A549 (cell line): ENCODE results near the gene HSCB. TPM values are rescaled to one million over a fixed set of nuclear protein-coding genes. Genes with fewer than 3 reads are reported as not detected.

ENCODE experiments used
- ATAC-seq, 2 experiments: fragments of 200-7000 bp in 1 of 2; fragments of >200 bp in 1 of 2; cut with Nextera tagmentation in 1 of 2; cut with Tn5 transposase in 1 of 2; 3 replicates each; pipeline versions ENCODE4 v1.8.0 to v1.9.1; 2018 to 2020; ENCODE audit warnings: mild to moderate bottlenecking in 1 of 2, moderate library complexity in 1 of 2
- CTCF ChIA-PET: fragments of 300-600 bp; sonication (Branson Sonifier 250); formaldehyde crosslinking; extraction: SDS; loops from one replicate; lab custom pipeline; 2021; ENCODE audit warnings: antibody characterized with exemption, inconsistent platforms; lab: Yijun Ruan, JAX
- POLR2A ChIA-PET: fragments of 350-600 bp; formaldehyde crosslinking; extraction: SDS; loops from one replicate; lab custom pipeline; 2021; ENCODE audit warnings: antibody characterized with exemption, inconsistent platforms; lab: Yijun Ruan, JAX
- DNase-seq, 2 experiments: peaks; one replicate each; pipeline versions ENCODE4 v3.0.0 to v3.0.0-alpha.2; 2011 to 2016; ENCODE audit warnings: low read depth in 1 of 2, low spot score in 1 of 2
- FAIRE-seq: peaks from 2 replicates; lab custom pipeline; 2011; peaks lifted over from hg19 to GRCh38; lab: Jason Lieb, UNC
- H3K27ac ChIP-seq, 2 experiments: fragments of >200 bp; sonication (Bioruptor Twin); formaldehyde crosslinking; 3 replicates each; pipeline ENCODE4 v1.5.1; 2016 to 2017
- H3K4me1 ChIP-seq: fragments of >200 bp; sonication (Bioruptor Twin); formaldehyde crosslinking; 3 replicates; pipeline ENCODE4 v1.6.1; 2016
- H3K4me2 ChIP-seq: fragments of >200 bp; sonication (Bioruptor Twin); formaldehyde crosslinking; 3 replicates; pipeline ENCODE4 v1.6.1; 2016
- H3K4me3 ChIP-seq: fragments of >200 bp; sonication (Bioruptor Twin); formaldehyde crosslinking; 3 replicates; pipeline ENCODE4 v1.5.1; 2016
- H3K9me3 ChIP-seq: fragments of >200 bp; sonication (Bioruptor Twin); formaldehyde crosslinking; 3 replicates; pipeline ENCODE4 v1.6.1; 2016
- E2F6 ChIP-seq: IDR thresholded peaks from 2 replicates; pipeline ENCODE4 v1.6.1; 2012; ENCODE audit warnings: low read depth, borderline replicate concordance
- EHF ChIP-seq: fragments of 250-450 bp; sonication (Bioruptor Pico); IDR thresholded peaks from 2 replicates; pipeline ENCODE4 v1.5.0; 2020; ENCODE audit warnings: mild to moderate bottlenecking
- EHMT2 ChIP-seq: fragments of 200-600 bp; sonication (generic); IDR thresholded peaks from 2 replicates; pipeline ENCODE4 v1.6.1; 2016; ENCODE audit warnings: antibody characterized with exemption, low read depth, mild to moderate bottlenecking, moderate library complexity
- EP300 ChIP-seq, 2 experiments: fragments of >200 bp; sonication (Bioruptor Twin); formaldehyde crosslinking; IDR thresholded peaks; 2 replicates in 1 of 2; 3 replicates in 1 of 2; pipeline ENCODE4 v1.6.1; 2016 to 2017
- ESRRA ChIP-seq: fragments of 150-350 bp; IDR thresholded peaks from 2 replicates; pipeline ENCODE4 v1.6.1; 2014; ENCODE audit warnings: mild to moderate bottlenecking, low read length, borderline replicate concordance
- FOSB ChIP-seq: fragments of 250-450 bp; sonication (Bioruptor Pico); IDR thresholded peaks from 2 replicates; pipeline ENCODE4 v1.5.0; 2020; ENCODE audit warnings: mild to moderate bottlenecking, moderate library complexity
- HEYL ChIP-seq: fragments of 250-450 bp; sonication (Bioruptor Pico); IDR thresholded peaks from 2 replicates; pipeline ENCODE4 v1.8.0; 2021; ENCODE audit warnings: mild to moderate bottlenecking, moderate library complexity
- HOXA7 ChIP-seq: fragments of 250-450 bp; sonication (Bioruptor Pico); IDR thresholded peaks from 2 replicates; pipeline ENCODE4 v1.5.0; 2020; ENCODE audit warnings: mild to moderate bottlenecking, moderate library complexity
- MAZ ChIP-seq: fragments of 150-350 bp; IDR thresholded peaks from 2 replicates; pipeline ENCODE4 v1.6.1; 2014; ENCODE audit warnings: antibody characterized with exemption, low read depth, low read length, borderline replicate concordance
- PBX3 ChIP-seq: IDR thresholded peaks from 2 replicates; pipeline ENCODE4 v1.6.1; 2012
- PHF8 ChIP-seq: fragments of 200-600 bp; sonication (generic); IDR thresholded peaks from 2 replicates; pipeline ENCODE4 v1.6.1; 2016; ENCODE audit warnings: low read depth, mild to moderate bottlenecking, antibody characterized with exemption, moderate library complexity, borderline replicate concordance
- POLR2AphosphoS2 ChIP-seq: conservative IDR thresholded peaks from 2 replicates; pipeline ENCODE4 v1.6.1; 2012; ENCODE audit warnings: low read length, improper control_type of control experiment, inconsistent platforms
- RAD21 ChIP-seq, 2 experiments: fragments of >200 bp in 1 of 2; sonication (Bioruptor Twin) in 1 of 2; formaldehyde crosslinking in 1 of 2; IDR thresholded peaks in 1 of 2; conservative IDR thresholded peaks in 1 of 2; 2 replicates in 1 of 2; 3 replicates in 1 of 2; pipeline ENCODE4 v1.6.1; 2012 to 2018; ENCODE audit warnings: inconsistent platforms in 1 of 2
- REST ChIP-seq: fragments of 200-600 bp; sonication (generic); IDR thresholded peaks from 2 replicates; pipeline ENCODE4 v1.6.1; 2016; ENCODE audit warnings: antibody characterized with exemption, mild to moderate bottlenecking, moderate library complexity
- RFX5 ChIP-seq: fragments of 450-650 bp; IDR thresholded peaks from 2 replicates; pipeline ENCODE4 v1.7.1; 2014; ENCODE audit warnings: antibody characterized with exemption, mild to moderate bottlenecking, moderate library complexity
- SMC3 ChIP-seq: fragments of >200 bp; sonication (Bioruptor Twin); formaldehyde crosslinking; IDR thresholded peaks from 3 replicates; pipeline ENCODE4 v1.6.1; 2018; ENCODE audit warnings: inconsistent platforms
- ZNF302 ChIP-seq: fragments of 250-450 bp; sonication (Bioruptor Pico); IDR thresholded peaks from 2 replicates; pipeline ENCODE4 v1.9.0; 2021; ENCODE audit warnings: inconsistent platforms, mild to moderate bottlenecking, moderate library complexity
- WGBS: methylation state at CpG from one replicate; pipeline ENCODE4 v1.1.6; 2017; ENCODE audit errors: missing lambda C conversion rate; 5-methylcytosine and 5-hydroxymethylcytosine counted together
- polyA plus RNA-seq, 4 experiments: library from polyadenylated mRNA; depleted of rRNA in 3 of 4; stranded (reverse); fragments of >200 nt; fragmentation: RNase III in 1 of 4; extraction: RNeasy Plus Mini Kit Qiagen cat#74134 plus additional on column Dnase treatment in 1 of 4; gene quantifications; 2 replicates in 3 of 4; 3 replicates in 1 of 4; pipeline ENCODE4 v1.2.3, GENCODE V29; 2011 to 2017

Gene HSCB
- polyA plus RNA-seq, 2 of the 4 experiments (the other 2 are of a cell fraction), result 17.2 to 22.4 TPM

GRCh38 chr22:28793976-28794584 lies 52.2 kb downstream of the HSCB start:
- ATAC-seq, result no peak
- no peaks in the 10 kb centered on the region for H3K9me3 ChIP-seq
- no peak for FAIRE-seq
- DNase-seq, result no peak
- ChIA-PET POLR2A (interaction anchor here (0.9 kb wide), 1 partner anchor 8 kb away, joined by 3 read pairs; no protein-coding TSS in a partner anchor), CTCF (interaction anchor here (0.9 to 1.0 kb wide), 2 partner anchors 8 to 11 kb away, joined by 4 to 5 read pairs; no protein-coding TSS in a partner anchor)
- 89% methylated on average over 4 of the region's 4 CpGs for WGBS
- no peak overlapping the region for H3K4me2 ChIP-seq
- TF ChIP-seq POLR2AphosphoS2 (0 out of 2 replicates have a peak, but pooled peaks have one; percentile 34), MAZ (no peak)
- no peak overlapping the region for H3K4me3 ChIP-seq
- H3K27ac ChIP-seq, result no peak overlapping the region
- H3K4me1 ChIP-seq, result peaks cover 33% of the 10 kb centered on the region; the same call in 2 of the 3 replicates

- Histone ChIP-seq H3K27ac (no peak overlapping the region), H3K9me3 (no peaks in the 10 kb centered on the region), H3K4me1 (peaks cover 33% of the 10 kb centered on the region; the same call in 2 of the 3 replicates), H3K4me3 (no peak overlapping the region)
- TF ChIP-seq HEYL (no peak), EP300 (IDR thresholded peaks at IDR 0.05) (no peak), EHF (CRISPR knock-in tag) (no peak), HOXA7 (CRISPR knock-in tag) (no peak), RAD21 (conservative IDR thresholded peaks at IDR 0.05 in 1 of 2, IDR thresholded peaks at IDR 0.05 in 1 of 2) (no peak), ESRRA (no peak), PHF8 (no peak), PBX3 (no peak), REST (no peak), MAZ (no peak)
- TF ChIP-seq, all 56 proteins: peak for 0
- no peak for ATAC-seq
- CTCF ChIA-PET, result interaction anchor here (1.3 kb wide), 1 partner anchor 194 kb away, joined by 4 read pairs; no protein-coding TSS in a partner anchor
- WGBS, result 82% methylated on average over 6 of the region's 6 CpGs
- no peak for DNase-seq
- FAIRE-seq, result no peak
- H3K4me2 ChIP-seq, result no peak overlapping the region
- POLR2A ChIA-PET, result interaction anchor here (0.5 kb wide), 1 partner anchor 9 kb away, joined by 6 read pairs; no protein-coding TSS in a partner anchor
These were observed 53.3 kb downstream of the HSCB start for GRCh38 chr22:28795071-28795693.

GRCh38 chr22:28795932-28796856 lies 54.4 kb downstream of the HSCB start:
- Histone ChIP-seq H3K4me3 (no peak overlapping the region), H3K27ac (no peak overlapping the region)
- CTCF ChIA-PET, result interaction anchor here (1.3 kb wide), 1 partner anchor 195 kb away, joined by 4 read pairs; no protein-coding TSS in a partner anchor
- TF ChIP-seq E2F6 (no peak), EHMT2 (no peak), ZNF302 (CRISPR knock-in tag) (no peak), ESRRA (no peak), PHF8 (no peak), RAD21 (conservative IDR thresholded peaks at IDR 0.05 in 1 of 2, IDR thresholded peaks at IDR 0.05 in 1 of 2) (no peak), REST (no peak), SMC3 (no peak), RFX5 (no peak), FOSB (CRISPR knock-in tag) (no peak), HOXA7 (CRISPR knock-in tag) (no peak)

More at GRCh38 chr22:28795932-28796856, 54.4 kb downstream of the HSCB start:
- ATAC-seq (no peak), DNase-seq (no peak), FAIRE-seq (no peak)
- peak overlapping the region; percentile 86; the same call in 2 of the 3 replicates for H3K4me2 ChIP-seq
- no peaks in the 10 kb centered on the region for H3K9me3 ChIP-seq
- 91% methylated on average over 5 of the region's 5 CpGs for WGBS
- peaks cover 34% of the 10 kb centered on the region; the same call in 2 of the 3 replicates for H3K4me1 ChIP-seq
- POLR2A ChIA-PET, result no interaction called here
